ENCODE measurements around the gene KCNJ4.

The KCNJ4 gene

DNA sequence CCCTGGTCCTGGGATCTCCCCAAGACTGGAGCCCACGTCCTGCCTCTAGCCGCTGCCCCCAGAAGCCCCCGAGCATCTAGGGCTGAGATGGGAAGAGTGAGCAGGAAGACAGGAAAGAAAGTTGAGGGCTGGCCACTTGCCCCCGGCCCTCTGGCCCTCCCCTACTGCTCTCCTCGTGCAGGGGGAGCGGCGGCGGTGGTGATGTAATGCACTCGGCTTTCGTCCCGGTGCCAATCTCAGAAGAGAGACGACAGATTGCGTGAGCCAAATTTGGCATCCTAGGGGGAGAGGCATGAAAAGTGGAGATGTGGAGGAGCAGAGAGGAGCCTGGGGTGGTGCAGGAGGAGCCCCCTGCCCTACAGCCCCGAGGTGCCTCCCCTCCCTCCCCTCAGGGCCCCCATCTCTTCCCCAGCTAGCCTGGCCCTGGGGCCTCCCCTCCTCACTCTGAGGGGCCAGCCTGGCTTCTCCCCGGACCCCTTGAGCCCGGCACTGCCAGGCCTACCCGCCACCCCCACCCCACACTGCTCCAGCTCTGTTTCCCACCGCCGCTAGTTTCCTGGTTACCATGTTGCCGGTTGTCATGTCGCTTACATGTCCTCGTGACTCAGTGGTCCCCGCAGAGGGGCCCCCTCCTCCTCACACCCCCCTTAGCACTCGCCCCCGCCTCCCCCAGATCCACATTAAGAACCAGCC, 2.5 kb downstream of the KCNJ4 start:
- H3K4me3 ChIP-seq (ENCODE audit: low read length): no peak overlapping the region
- no peaks in the 10 kb centered on the region for H3K4me1 ChIP-seq (ENCODE audit: low read length)
- DNase-seq: no peak
- H3K36me3 ChIP-seq (replicated peaks; ENCODE audit: insufficient read depth, low read length): no peaks in the 10 kb centered on the region
- H3K9me2 ChIP-seq (replicated peaks; ENCODE audit: insufficient read depth, low read length): no peaks in the 10 kb centered on the region
- H4K20me1 ChIP-seq (ENCODE audit: insufficient read depth, low read length): no peaks in the 10 kb centered on the region
- no peak overlapping the region for H3K9ac ChIP-seq (ENCODE audit: low read length)
- no peaks in the 10 kb centered on the region for H3K9me3 ChIP-seq (replicated peaks; ENCODE audit: insufficient read depth, low read length)
- no peaks in the 10 kb centered on the region for H3F3A ChIP-seq (ENCODE audit: insufficient read depth, low read length)
- TF ChIP-seq, protein P1, sequence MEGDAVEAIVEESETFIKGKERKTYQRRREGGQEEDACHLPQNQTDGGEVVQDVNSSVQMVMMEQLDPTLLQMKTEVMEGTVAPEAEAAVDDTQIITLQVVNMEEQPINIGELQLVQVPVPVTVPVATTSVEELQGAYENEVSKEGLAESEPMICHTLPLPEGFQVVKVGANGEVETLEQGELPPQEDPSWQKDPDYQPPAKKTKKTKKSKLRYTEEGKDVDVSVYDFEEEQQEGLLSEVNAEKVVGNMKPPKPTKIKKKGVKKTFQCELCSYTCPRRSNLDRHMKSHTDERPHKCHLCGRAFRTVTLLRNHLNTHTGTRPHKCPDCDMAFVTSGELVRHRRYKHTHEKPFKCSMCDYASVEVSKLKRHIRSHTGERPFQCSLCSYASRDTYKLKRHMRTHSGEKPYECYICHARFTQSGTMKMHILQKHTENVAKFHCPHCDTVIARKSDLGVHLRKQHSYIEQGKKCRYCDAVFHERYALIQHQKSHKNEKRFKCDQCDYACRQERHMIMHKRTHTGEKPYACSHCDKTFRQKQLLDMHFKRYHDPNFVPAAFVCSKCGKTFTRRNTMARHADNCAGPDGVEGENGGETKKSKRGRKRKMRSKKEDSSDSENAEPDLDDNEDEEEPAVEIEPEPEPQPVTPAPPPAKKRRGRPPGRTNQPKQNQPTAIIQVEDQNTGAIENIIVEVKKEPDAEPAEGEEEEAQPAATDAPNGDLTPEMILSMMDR (IDR thresholded peaks at IDR 0.05; ENCODE audit: low read length): no peak
- no peak for TF ChIP-seq EZH2 (optimal IDR thresholded peaks at IDR 0.05; ENCODE audit: low read depth, low read length)
- TF ChIP-seq EZH2phosphoT487 (IDR thresholded peaks at IDR 0.05; ENCODE audit: low read length): no peak
- H3K27ac ChIP-seq (ENCODE audit: low read length): no peak overlapping the region
- H2AFZ ChIP-seq (ENCODE audit: low read length): no peak overlapping the region
- H3K79me2 ChIP-seq (ENCODE audit: low read length): no peaks in the 10 kb centered on the region
- peaks cover 68% of the 10 kb centered on the region for H3K27me3 ChIP-seq (replicated peaks; ENCODE audit: insufficient read depth, low read length)
- H3K4me2 ChIP-seq (ENCODE audit: low read depth, low read length): no peak overlapping the region

GRCh38 chr22:38451864-38452263, 3.1 kb downstream of the KCNJ4 start:
- Histone ChIP-seq H3K27ac (ENCODE audit: low read length) (no peak overlapping the region), H3K4me3 (ENCODE audit: low read length) (no peak overlapping the region), H3K36me3 (replicated peaks; ENCODE audit: insufficient read depth, low read length) (no peaks in the 10 kb centered on the region), H3K9ac (ENCODE audit: low read length) (no peak overlapping the region), H3F3A (ENCODE audit: insufficient read depth, low read length) (no peaks in the 10 kb centered on the region), H3K27me3 (replicated peaks; ENCODE audit: insufficient read depth, low read length) (peaks cover 61% of the 10 kb centered on the region), H3K79me2 (ENCODE audit: low read length) (no peaks in the 10 kb centered on the region), H4K20me1 (ENCODE audit: insufficient read depth, low read length) (no peaks in the 10 kb centered on the region), H3K4me2 (ENCODE audit: low read depth, low read length) (no peak overlapping the region), H3K9me3 (replicated peaks; ENCODE audit: insufficient read depth, low read length) (no peaks in the 10 kb centered on the region), H3K9me2 (replicated peaks; ENCODE audit: insufficient read depth, low read length) (no peaks in the 10 kb centered on the region), H2AFZ (ENCODE audit: low read length) (no peak overlapping the region), H3K4me1 (ENCODE audit: low read length) (no peaks in the 10 kb centered on the region)
- DNase-seq: no peak
- TF ChIP-seq EZH2phosphoT487 (IDR thresholded peaks at IDR 0.05; ENCODE audit: low read length): no peak
- no peak for TF ChIP-seq EZH2 (optimal IDR thresholded peaks at IDR 0.05; ENCODE audit: low read depth, low read length)
- TF ChIP-seq, protein P1 (IDR thresholded peaks at IDR 0.05; ENCODE audit: low read length): no peak

GRCh38 chr22:38451404-38451803, 3.6 kb downstream of the KCNJ4 start:
- Histone ChIP-seq H3K27me3 (replicated peaks; ENCODE audit: insufficient read depth, low read length) (peaks cover 57% of the 10 kb centered on the region), H3K4me2 (ENCODE audit: low read depth, low read length) (no peak overlapping the region)

More at GRCh38 chr22:38451404-38451803, 3.6 kb downstream of the KCNJ4 start:
- no peak for DNase-seq
- Histone ChIP-seq H4K20me1 (ENCODE audit: insufficient read depth, low read length) (no peaks in the 10 kb centered on the region), H3K27ac (ENCODE audit: low read length) (no peak overlapping the region), H2AFZ (ENCODE audit: low read length) (no peak overlapping the region), H3K4me3 (ENCODE audit: low read length) (no peak overlapping the region), H3K79me2 (ENCODE audit: low read length) (no peaks in the 10 kb centered on the region), H3K36me3 (replicated peaks; ENCODE audit: insufficient read depth, low read length) (no peaks in the 10 kb centered on the region), H3K9me3 (replicated peaks; ENCODE audit: insufficient read depth, low read length) (no peaks in the 10 kb centered on the region), H3K4me1 (ENCODE audit: low read length) (no peaks in the 10 kb centered on the region), H3K9me2 (replicated peaks; ENCODE audit: insufficient read depth, low read length) (no peaks in the 10 kb centered on the region), H3K9ac (ENCODE audit: low read length) (no peak overlapping the region), H3F3A (ENCODE audit: insufficient read depth, low read length) (no peaks in the 10 kb centered on the region)
- TF ChIP-seq EZH2 (optimal IDR thresholded peaks at IDR 0.05; ENCODE audit: low read depth, low read length) (no peak), EZH2phosphoT487 (IDR thresholded peaks at IDR 0.05; ENCODE audit: low read length) (no peak)
- TF ChIP-seq, protein P1 (IDR thresholded peaks at IDR 0.05; ENCODE audit: low read length): no peak

All from MM.1S (cell line).